HCT116 (cell line): Measurements from ENCODE around the gene NPLOC4. TPM values are rescaled to one million over a fixed set of nuclear protein-coding genes. Genes with fewer than 3 reads are reported as not detected.

Experiments
- ATAC-seq: fragments of 200-7000 bp; cut with Tn5 transposase; 2 replicates; pipeline ENCODE4 v1.9.1; 2020; ENCODE audit warnings: mild to moderate bottlenecking, moderate library complexity
- BruUV-seq: library from RNA; stranded (reverse); fragments of 400-500 nt; replicated peaks from 2 replicates; lab custom pipeline; 2021; lab: Mats Ljungman, UMichigan
- CTCF ChIA-PET: fragments of 300-600 bp; sonication (Branson Sonifier 250); formaldehyde crosslinking; loops from one replicate; lab custom pipeline; 2021; ENCODE audit warnings: antibody characterized with exemption; lab: Charles Lee
- POLR2A ChIA-PET: fragments of 300-600, 350-600 bp; sonication (Branson Sonifier 250); formaldehyde crosslinking; loops from one replicate; lab custom pipeline; 2021; ENCODE audit warnings: antibody characterized with exemption; lab: Charles Lee
- RAD21 ChIA-PET, 2 experiments: fragments of 300-600 bp; sonication (Branson Sonifier 250); formaldehyde crosslinking; loops; one replicate each; lab custom pipeline; 2023; ENCODE audit warnings: low total read pairs in 2 of 2; ENCODE audit not compliant: uncharacterized antibody in 2 of 2, unreplicated experiment in 2 of 2, low non-redundant PET in 1 of 2; lab: Charles Lee
- DNase-seq: peaks from one replicate; pipeline ENCODE4 v3.0.0-alpha.2; 2010; ENCODE audit warnings: low read depth, low spot score
- H2AFZ ChIP-seq: fragments of 200-600 bp; shearing (Covaris generic), sonication (generic); 2 replicates; pipeline ENCODE4 v1.6.1; 2017; ENCODE audit warnings: low read depth, mixed run types, mixed read lengths, antibody characterized with exemption, low read length; ENCODE audit not compliant: poor library complexity, severe bottlenecking
- H3K27ac ChIP-seq: 2 replicates; pipeline ENCODE4 v1.5.1; 2012; ENCODE audit warnings: low read depth, low read length
- H3K27me3 ChIP-seq: fragments of 200-600 bp; sonication (generic); 2 replicates; pipeline ENCODE4 v1.6.1; 2016; ENCODE audit warnings: mixed run types, low read length, mixed read lengths; ENCODE audit not compliant: insufficient read depth
- H3K36me3 ChIP-seq, 2 experiments: fragments of 200-500 bp in 1 of 2; fragments of 200-600 bp in 1 of 2; sonication (Bioruptor generic) in 1 of 2; sonication (generic) in 1 of 2; 2 replicates each; pipeline versions ENCODE4 v1.5.1 to v1.6.1; 2014 to 2016; ENCODE audit warnings: low read length in 2 of 2, inconsistent platforms in 1 of 2, mixed read lengths in 1 of 2, mixed run types in 1 of 2; ENCODE audit not compliant: insufficient read depth in 2 of 2, control insufficient read depth in 1 of 2
- H3K4me1 ChIP-seq, 2 experiments: fragments of 200-600 bp in 1 of 2; sonication (generic) in 1 of 2; 2 replicates each; pipeline versions ENCODE4 v1.5.1 to v1.6.1; 2012 to 2017; ENCODE audit warnings: low read length in 2 of 2, inconsistent platforms in 1 of 2, mild to moderate bottlenecking in 1 of 2, mixed read lengths in 1 of 2, mixed run types in 1 of 2, moderate library complexity in 1 of 2; ENCODE audit not compliant: insufficient read depth in 2 of 2, control insufficient read depth in 1 of 2
- H3K4me2 ChIP-seq: fragments of 200-600 bp; sonication (generic); 2 replicates; pipeline ENCODE4 v1.6.1; 2017; ENCODE audit warnings: mixed run types, low read length, mixed read lengths
- H3K4me3 ChIP-seq, 2 experiments: fragments of 200-600 bp in 1 of 2; sonication (generic) in 1 of 2; replicated peaks in 1 of 2; 2 replicates each; pipeline ENCODE4 v1.5.1; 2011 to 2016; ENCODE audit warnings: low read length in 2 of 2, control low read depth in 1 of 2, low read depth in 1 of 2, mild to moderate bottlenecking in 1 of 2, mixed read lengths in 1 of 2, mixed run types in 1 of 2
- H3K79me2 ChIP-seq: fragments of 200-600 bp; sonication (generic); 2 replicates; pipeline ENCODE4 v1.6.1; 2017; ENCODE audit warnings: mild to moderate bottlenecking, mixed run types, low read length, moderate library complexity, mixed read lengths; ENCODE audit not compliant: insufficient read depth
- H3K9ac ChIP-seq: fragments of 200-600 bp; sonication (generic); 2 replicates; pipeline ENCODE4 v1.6.1; 2016; ENCODE audit warnings: low read length, mixed read lengths
- H3K9me2 ChIP-seq: fragments of 200-600 bp; sonication (generic), shearing (Covaris generic); 2 replicates; pipeline ENCODE4 v1.6.1; 2017; ENCODE audit warnings: mixed run types, mild to moderate bottlenecking, moderate library complexity; ENCODE audit not compliant: insufficient read depth
- H3K9me3 ChIP-seq, 2 experiments: fragments of 200-500 bp in 1 of 2; fragments of 200-600 bp in 1 of 2; sonication (Bioruptor generic) in 1 of 2; sonication (generic) in 1 of 2; 2 replicates each; pipeline ENCODE4 v1.6.1; 2014 to 2017; ENCODE audit warnings: low read length in 2 of 2, mixed read lengths in 2 of 2, inconsistent platforms in 1 of 2, low read depth in 1 of 2, mild to moderate bottlenecking in 1 of 2, mixed run types in 1 of 2, moderate library complexity in 1 of 2; ENCODE audit not compliant: control insufficient read depth in 1 of 2, insufficient read depth in 1 of 2
- H4K20me1 ChIP-seq: fragments of 200-600 bp; sonication (generic), shearing (Covaris generic); 2 replicates; pipeline ENCODE4 v1.6.1; 2017; ENCODE audit warnings: mixed run types, mild to moderate bottlenecking, moderate library complexity; ENCODE audit not compliant: insufficient read depth
- ATF3 ChIP-seq: IDR thresholded peaks from 2 replicates; pipeline ENCODE4 v1.6.1; 2012
- CEBPB ChIP-seq: IDR thresholded peaks from 2 replicates; pipeline ENCODE4 v1.6.1; 2012; ENCODE audit warnings: low read depth
- CTCF ChIP-seq, 3 experiments: fragments of 200-600 bp in 1 of 3; sonication (generic) in 1 of 3; IDR thresholded peaks in 2 of 3; conservative IDR thresholded peaks in 1 of 3; 2 replicates each; pipeline ENCODE4 v1.5.1; 2012 to 2017; ENCODE audit warnings: low read depth in 2 of 3, low read length in 2 of 3, antibody characterized with exemption in 1 of 3, borderline replicate concordance in 1 of 3, control low read depth in 1 of 3, mild to moderate bottlenecking in 1 of 3, mixed read lengths in 1 of 3, mixed run types in 1 of 3, moderate library complexity in 1 of 3; ENCODE audit not compliant: insufficient read depth in 1 of 3
- EGR1 ChIP-seq: IDR thresholded peaks from 2 replicates; pipeline ENCODE4 v1.6.1; 2012; ENCODE audit warnings: low read depth
- ELF1 ChIP-seq: IDR thresholded peaks from 2 replicates; pipeline ENCODE4 v1.6.1; 2012; ENCODE audit warnings: low read depth, borderline replicate concordance
- EZH2 ChIP-seq: fragments of 200-600 bp; sonication (generic); IDR thresholded peaks from 2 replicates; pipeline ENCODE4 v1.6.1; 2017; ENCODE audit warnings: antibody characterized with exemption, mixed run types
- EZH2phosphoT487 ChIP-seq: fragments of 200-600 bp; IDR thresholded peaks from 2 replicates; pipeline ENCODE4 v1.6.1; 2018; ENCODE audit warnings: antibody characterized with exemption, borderline replicate concordance
- JUND ChIP-seq: IDR thresholded peaks from 2 replicates; pipeline ENCODE4 v1.6.1; 2012
- MAX ChIP-seq: IDR thresholded peaks from 2 replicates; pipeline ENCODE4 v1.6.1; 2012
- POLR2AphosphoS5 ChIP-seq: IDR thresholded peaks from 2 replicates; pipeline ENCODE4 v1.6.1; 2011; ENCODE audit warnings: mild to moderate bottlenecking, low read depth, low read length, moderate library complexity
- RAD21 ChIP-seq: IDR thresholded peaks from 2 replicates; pipeline ENCODE4 v1.6.1; 2012; ENCODE audit warnings: low read depth, mild to moderate bottlenecking
- REST ChIP-seq: IDR thresholded peaks from 2 replicates; pipeline ENCODE4 v1.6.1; 2012; ENCODE audit warnings: low read depth
- SIN3A ChIP-seq: IDR thresholded peaks from 2 replicates; pipeline ENCODE4 v1.6.1; 2012; ENCODE audit warnings: low read depth
- SRF ChIP-seq: IDR thresholded peaks from 2 replicates; pipeline ENCODE4 v1.6.1; 2012; ENCODE audit warnings: low read depth
- TCF7L2 ChIP-seq: IDR thresholded peaks from 2 replicates; pipeline ENCODE4 v1.7.0; 2011; ENCODE audit warnings: borderline replicate concordance, inconsistent platforms; ENCODE audit not compliant: insufficient read depth, insufficient read length; ENCODE audit errors: extremely low read depth
- ZBTB33 ChIP-seq: IDR thresholded peaks from 2 replicates; pipeline ENCODE4 v1.6.1; 2011; ENCODE audit warnings: mild to moderate bottlenecking, low read length, moderate library complexity; ENCODE audit not compliant: insufficient replicate concordance; ENCODE audit errors: extremely low read depth
- ZFX ChIP-seq: fragments of 450-650 bp; IDR thresholded peaks from 2 replicates; pipeline ENCODE4 v1.6.1; 2017
- ZNF274 ChIP-seq: fragments of 200-500 bp; sonication (Bioruptor generic); IDR thresholded peaks from 2 replicates; pipeline ENCODE4 v1.6.1; 2014; ENCODE audit warnings: mild to moderate bottlenecking, low read depth, low read length, inconsistent platforms
- intact Hi-C: fragments of 100-400 bp; cut with micrococcal nuclease; formaldehyde crosslinking; loops from 2 replicates; pipeline ENCODE4 v1.10.0; 2022
- total RNA-seq: library from RNA; stranded (reverse); gene quantifications from one replicate; pipeline ENCODE4 v1.2.1, GENCODE V29; 2021; ENCODE audit not compliant: unreplicated experiment

Gene NPLOC4
- total RNA-seq, 1 experiment from 2014 or later, result 137 TPM

GRCh38 chr17:81578038-81578441 lies 58.9 kb downstream of the NPLOC4 start:
- Histone ChIP-seq H4K20me1 (peaks cover 8% of the 10 kb centered on the region), H3K27ac (peak overlapping the region; percentile 40; the same call in 1 of the 2 replicates), H3K79me2 (peaks cover 81% of the 10 kb centered on the region), H3K9me3 (no peaks in the 10 kb centered on the region), H3K9ac (no peak overlapping the region), H2AFZ (no peak overlapping the region), H3K4me1 (peaks cover 24 to 42% of the 10 kb centered on the region in 2 experiments), H3K9me2 (no peaks in the 10 kb centered on the region), H3K4me3 (no peak overlapping the region), H3K36me3 (peaks cover 33 to 56% of the 10 kb centered on the region in 2 experiments; a peak in 3 of 4 replicates), H3K4me2 (peak overlapping the region; percentile 45), H3K27me3 (no peaks in the 10 kb centered on the region)
- POLR2A ChIA-PET, result interaction anchor here (1.1 kb wide), 1 partner anchor 11 kb away, joined by 5 read pairs; no protein-coding TSS in a partner anchor
- intact Hi-C loops, result no loop called here
- CTCF ChIA-PET, result no interaction called here
- BruUV-seq, result no TSS peak
- no peak for DNase-seq
- TF ChIP-seq CTCF (IDR thresholded peaks at IDR 0.05 in 2 of 3, conservative IDR thresholded peaks at IDR 0.05 in 1 of 3; ENCODE audit: borderline replicate concordance in 1 of 3, insufficient read depth in 1 of 3, low read depth in 2 of 3, low read length in 2 of 3), result no peak
- no peak for TF ChIP-seq CEBPB
- TF ChIP-seq ZBTB33, result no peak
- no peak for TF ChIP-seq JUND
- TF ChIP-seq ZNF274, result no peak
- no peak for TF ChIP-seq TCF7L2
- no peak for TF ChIP-seq REST
- no peak for TF ChIP-seq ELF1
- TF ChIP-seq ZFX, result no peak
- no peak for TF ChIP-seq MAX
- no peak for TF ChIP-seq EZH2phosphoT487
- no peak for TF ChIP-seq EZH2
- TF ChIP-seq RAD21, result no peak
- TF ChIP-seq SRF, result no peak
- TF ChIP-seq EGR1, result no peak
- TF ChIP-seq ATF3, result no peak
- TF ChIP-seq POLR2AphosphoS5, result no peak
- TF ChIP-seq SIN3A, result no peak
- 0 out of 2 replicates have a peak, but pooled peaks have one; percentile 7 for ATAC-seq
- RAD21 ChIA-PET, result no interaction called here
